Skeletal muscle satellite cell (primary cell): ENCODE data around the gene EXOC2.

Experiments
- H3K27me3 ChIP-seq: 2 replicates; pipeline ENCODE4 v1.7.0; 2013; ENCODE audit warnings: low read length; ENCODE audit not compliant: control insufficient read depth, insufficient read depth
- H3K36me3 ChIP-seq: 2 replicates; pipeline ENCODE4 v1.7.0; 2013; ENCODE audit warnings: mild to moderate bottlenecking, control low read depth, low read length; ENCODE audit not compliant: insufficient read depth
- H3K4me1 ChIP-seq: 2 replicates; pipeline ENCODE4 v1.7.0; 2013; ENCODE audit warnings: low read length; ENCODE audit not compliant: control insufficient read depth, insufficient read depth
- H3K4me2 ChIP-seq: 2 replicates; pipeline ENCODE4 v1.7.0; 2013; ENCODE audit warnings: mild to moderate bottlenecking, low read length
- H3K4me3 ChIP-seq: 2 replicates; pipeline ENCODE4 v1.7.0; 2013; ENCODE audit warnings: low read length
- H3K9ac ChIP-seq: 2 replicates; pipeline ENCODE4 v1.7.0; 2013; ENCODE audit warnings: mild to moderate bottlenecking, low read depth, low read length, moderate library complexity
- H3K9me3 ChIP-seq: replicated peaks from 2 replicates; pipeline ENCODE4 v1.7.0; 2013; ENCODE audit warnings: mild to moderate bottlenecking, control low read depth, low read length

Gene EXOC2

GRCh38 chr6:593139-593906 lies 99.6 kb downstream of the EXOC2 start:
- H3K9me3 ChIP-seq, result no peaks in the 10 kb centered on the region
- H3K4me3 ChIP-seq, result no peak overlapping the region
- peaks cover 18% of the 10 kb centered on the region for H3K36me3 ChIP-seq
- H3K27me3 ChIP-seq, result no peaks in the 10 kb centered on the region
- no peak overlapping the region for H3K4me2 ChIP-seq
- no peaks in the 10 kb centered on the region for H3K4me1 ChIP-seq
- no peak overlapping the region for H3K9ac ChIP-seq

GRCh38 chr6:589090-589489 lies 103.8 kb downstream of the EXOC2 start:
- Histone ChIP-seq H3K4me3 (no peak overlapping the region), H3K36me3 (peaks cover 5% of the 10 kb centered on the region), H3K4me1 (no peaks in the 10 kb centered on the region), H3K27me3 (no peaks in the 10 kb centered on the region), H3K4me2 (no peak overlapping the region), H3K9ac (no peak overlapping the region), H3K9me3 (no peaks in the 10 kb centered on the region)

DNA sequence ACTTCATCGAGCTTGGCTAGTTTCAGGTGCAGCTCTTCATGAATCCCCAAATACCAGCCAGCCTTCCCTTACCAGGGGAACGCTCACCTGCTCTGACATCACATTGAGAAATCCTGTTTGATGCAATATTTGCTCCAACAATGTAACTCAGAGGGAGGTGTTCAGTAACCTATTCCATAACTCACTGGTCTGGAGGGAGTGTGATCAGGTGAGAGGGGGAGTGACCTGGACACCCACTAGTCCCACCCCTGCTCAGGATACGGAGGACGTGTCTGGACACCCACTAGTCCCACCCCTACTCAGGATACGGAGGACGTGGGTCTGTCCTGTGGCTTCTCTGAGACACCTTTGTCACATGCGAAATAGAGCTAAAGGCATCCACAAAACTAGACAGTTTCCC lies 106.4 kb downstream of the EXOC2 start:
- no peaks in the 10 kb centered on the region for H3K9me3 ChIP-seq
- H3K4me1 ChIP-seq, result no peaks in the 10 kb centered on the region
- no peaks in the 10 kb centered on the region for H3K36me3 ChIP-seq
- no peaks in the 10 kb centered on the region for H3K27me3 ChIP-seq
- no peak overlapping the region for H3K4me3 ChIP-seq
- H3K4me2 ChIP-seq, result no peak overlapping the region
- no peak overlapping the region for H3K9ac ChIP-seq

DNA sequence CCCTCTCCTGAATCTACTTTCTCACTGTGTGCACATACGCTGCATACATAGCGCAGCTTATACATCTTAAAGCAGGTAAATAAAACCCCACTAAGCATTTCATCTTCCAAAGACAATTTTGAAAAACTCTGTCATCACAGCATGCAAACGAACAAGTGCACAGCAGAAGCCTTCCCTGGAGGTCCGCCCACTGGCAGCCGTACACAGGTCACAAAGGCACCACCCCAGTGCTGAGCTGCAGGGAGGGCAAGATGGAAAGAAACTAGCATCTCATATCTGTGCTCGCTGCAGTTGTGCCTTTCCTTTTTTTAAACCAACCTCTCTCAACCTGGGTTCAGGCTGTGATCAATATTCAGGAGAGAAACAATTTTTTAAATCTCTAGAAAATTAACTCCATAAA lies 109.3 kb downstream of the EXOC2 start:
- no peak overlapping the region for H3K4me2 ChIP-seq
- H3K9me3 ChIP-seq, result no peaks in the 10 kb centered on the region
- no peak overlapping the region for H3K9ac ChIP-seq
- H3K36me3 ChIP-seq, result no peaks in the 10 kb centered on the region
- no peaks in the 10 kb centered on the region for H3K27me3 ChIP-seq
- H3K4me1 ChIP-seq, result no peaks in the 10 kb centered on the region
- no peak overlapping the region for H3K4me3 ChIP-seq

- Histone ChIP-seq H3K4me2 (no peak overlapping the region), H3K9ac (no peak overlapping the region), H3K9me3 (no peaks in the 10 kb centered on the region), H3K27me3 (no peaks in the 10 kb centered on the region), H3K4me1 (no peaks in the 10 kb centered on the region), H3K4me3 (no peak overlapping the region), H3K36me3 (no peaks in the 10 kb centered on the region)
Measured at GRCh38 chr6:583116-583515, 109.8 kb downstream of the EXOC2 start.

- Histone ChIP-seq H3K4me3 (no peak overlapping the region), H3K36me3 (no peaks in the 10 kb centered on the region), H3K9me3 (no peaks in the 10 kb centered on the region), H3K27me3 (no peaks in the 10 kb centered on the region), H3K9ac (no peak overlapping the region), H3K4me2 (no peak overlapping the region), H3K4me1 (no peaks in the 10 kb centered on the region)
Measured at GRCh38 chr6:582370-582769, 110.6 kb downstream of the EXOC2 start.

DNA sequence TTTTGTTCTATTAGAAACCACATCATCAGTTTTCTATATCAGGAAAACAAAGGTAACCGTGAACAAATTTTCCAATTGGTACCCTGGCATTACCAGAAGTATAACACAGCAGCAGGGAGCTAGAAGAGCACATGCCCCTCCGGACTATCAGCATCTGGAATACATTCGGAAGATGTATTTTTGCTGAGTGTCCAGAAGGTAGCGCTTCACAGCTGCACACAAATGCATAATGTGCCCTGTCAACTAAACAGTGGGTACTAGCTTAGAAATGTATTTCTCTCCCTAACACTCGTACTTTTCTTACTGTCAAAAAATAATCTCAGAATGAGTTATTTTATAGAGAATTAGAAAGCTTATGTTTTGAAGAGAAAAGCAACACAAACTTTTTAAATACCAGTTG lies 113.6 kb downstream of the EXOC2 start:
- H3K9me3 ChIP-seq, result no peaks in the 10 kb centered on the region
- no peak overlapping the region for H3K9ac ChIP-seq
- no peaks in the 10 kb centered on the region for H3K4me1 ChIP-seq
- no peak overlapping the region for H3K4me3 ChIP-seq
- no peak overlapping the region for H3K4me2 ChIP-seq
- no peaks in the 10 kb centered on the region for H3K27me3 ChIP-seq
- H3K36me3 ChIP-seq, result peaks cover 12% of the 10 kb centered on the region

GRCh38 chr6:572596-573265 lies 120.2 kb downstream of the EXOC2 start:
- H3K36me3 ChIP-seq, result peaks cover 25% of the 10 kb centered on the region
- no peaks in the 10 kb centered on the region for H3K9me3 ChIP-seq
- no peak overlapping the region for H3K4me2 ChIP-seq
- H3K27me3 ChIP-seq, result no peaks in the 10 kb centered on the region
- no peak overlapping the region for H3K9ac ChIP-seq
- no peaks in the 10 kb centered on the region for H3K4me1 ChIP-seq
- no peak overlapping the region for H3K4me3 ChIP-seq

DNA sequence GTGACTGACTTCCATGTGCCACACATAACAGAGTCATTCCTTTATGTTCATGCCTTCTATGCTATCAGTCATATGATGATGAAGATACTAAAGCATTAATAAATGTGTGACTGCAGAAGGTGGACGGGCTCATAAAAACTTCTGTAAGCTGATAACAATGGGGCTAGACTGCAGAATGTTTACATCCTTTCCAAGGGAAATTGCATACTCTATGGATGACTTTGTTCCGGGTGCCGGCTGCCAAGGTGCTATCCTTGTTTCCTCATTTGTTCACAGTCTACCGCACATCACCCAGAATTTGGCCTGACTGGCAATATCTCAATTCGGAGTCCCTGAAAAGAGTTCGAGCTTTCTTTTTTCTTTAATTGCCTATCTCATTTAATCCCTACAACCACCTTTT lies 121.0 kb downstream of the EXOC2 start:
- Histone ChIP-seq H3K27me3 (no peaks in the 10 kb centered on the region), H3K36me3 (peaks cover 25% of the 10 kb centered on the region), H3K9ac (no peak overlapping the region), H3K9me3 (no peaks in the 10 kb centered on the region), H3K4me3 (no peak overlapping the region), H3K4me2 (no peak overlapping the region), H3K4me1 (no peaks in the 10 kb centered on the region)

DNA sequence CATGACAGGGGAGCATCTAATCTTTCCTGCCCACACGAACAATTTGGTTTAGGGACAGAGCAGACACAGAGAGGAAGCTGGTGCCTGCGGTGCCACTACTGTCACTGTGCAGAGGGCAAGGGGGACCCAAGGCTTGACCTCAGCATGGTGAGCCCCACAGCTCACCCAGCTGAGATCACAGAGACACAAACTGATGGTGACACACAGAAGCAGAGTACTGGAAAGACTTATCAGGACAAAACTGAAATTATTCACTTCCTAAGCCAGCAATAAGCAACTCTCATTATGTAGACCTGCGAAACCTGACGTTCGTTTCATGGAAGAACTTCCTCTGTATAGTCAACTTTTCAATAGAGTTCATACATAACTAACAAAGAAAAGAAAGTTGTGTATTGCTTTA lies 122.1 kb downstream of the EXOC2 start:
- Histone ChIP-seq H3K9ac (no peak overlapping the region), H3K4me2 (no peak overlapping the region), H3K36me3 (peaks cover 25% of the 10 kb centered on the region), H3K4me1 (no peaks in the 10 kb centered on the region), H3K4me3 (no peak overlapping the region), H3K9me3 (no peaks in the 10 kb centered on the region), H3K27me3 (no peaks in the 10 kb centered on the region)

- H3K27me3 ChIP-seq, result no peaks in the 10 kb centered on the region
- peaks cover 18% of the 10 kb centered on the region for H3K36me3 ChIP-seq
- no peaks in the 10 kb centered on the region for H3K9me3 ChIP-seq
- no peaks in the 10 kb centered on the region for H3K4me1 ChIP-seq
- H3K4me2 ChIP-seq, result no peak overlapping the region
- no peak overlapping the region for H3K9ac ChIP-seq
- H3K4me3 ChIP-seq, result no peak overlapping the region
Measured at GRCh38 chr6:568954-569523, 123.9 kb downstream of the EXOC2 start.

DNA sequence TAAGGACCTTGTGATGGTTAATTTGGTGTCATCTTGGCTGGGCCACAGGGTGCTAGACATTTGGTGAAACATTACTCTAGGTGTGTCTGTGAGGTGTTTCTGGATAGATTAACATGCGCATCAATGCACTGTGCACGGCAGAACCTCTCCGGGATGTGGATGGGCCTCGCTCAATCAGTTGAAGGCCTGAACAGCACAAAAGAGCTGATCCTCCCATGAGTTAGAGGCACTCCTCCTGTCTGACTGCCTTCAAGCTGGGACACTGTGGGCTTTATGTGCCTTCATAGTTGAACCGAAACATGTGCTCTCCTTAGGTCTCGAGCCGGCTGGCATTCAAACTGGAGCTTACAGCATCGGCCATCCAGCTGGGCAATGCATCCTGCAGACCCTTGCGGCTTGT lies 124.9 kb downstream of the EXOC2 start:
- Histone ChIP-seq H3K4me3 (no peak overlapping the region), H3K36me3 (peaks cover 21% of the 10 kb centered on the region), H3K4me2 (no peak overlapping the region), H3K9me3 (no peaks in the 10 kb centered on the region), H3K4me1 (no peaks in the 10 kb centered on the region), H3K27me3 (no peaks in the 10 kb centered on the region), H3K9ac (no peak overlapping the region)
